ENCODE measurements around the gene ENOX1. TPM values are rescaled to one million over a fixed set of nuclear protein-coding genes. Genes with fewer than 3 reads are reported as not detected.

ENOX1 gene
- total and polyA plus RNA-seq, 2 of the 8 experiments (the other 6 are each of a cell fraction or from before 2014, with no cell fraction given), result 0.23 to 0.37 TPM

DNA sequence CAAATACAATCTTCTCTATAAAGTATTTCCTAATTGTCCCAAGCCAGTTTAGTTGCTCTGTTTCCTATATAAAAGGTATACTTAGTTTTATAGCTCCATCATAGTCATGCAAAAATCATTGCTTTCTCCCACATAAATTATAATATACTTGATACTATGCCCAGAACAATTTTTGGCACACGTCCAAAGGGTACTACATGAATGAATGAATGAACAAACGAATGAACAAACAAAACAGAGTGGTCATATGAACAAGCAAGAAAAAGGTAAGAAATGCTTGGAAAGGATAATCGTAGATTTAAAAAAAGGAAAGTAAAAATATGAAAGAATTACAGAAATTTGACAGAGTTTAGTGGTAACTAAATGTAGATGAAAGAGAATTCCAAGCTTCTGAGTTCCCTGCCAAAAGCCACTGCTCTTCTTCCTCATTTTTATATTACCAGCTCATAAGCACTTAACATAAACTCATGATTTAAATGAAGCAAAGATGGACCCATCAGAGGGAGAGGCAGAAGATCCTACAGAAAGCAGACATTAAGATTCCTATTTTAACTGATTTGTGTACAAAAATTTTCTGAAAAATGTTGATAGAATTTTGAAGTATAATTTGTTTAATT is 123.2 kb downstream of the ENOX1 start (continued):
- TF ChIP-seq, protein P1, sequence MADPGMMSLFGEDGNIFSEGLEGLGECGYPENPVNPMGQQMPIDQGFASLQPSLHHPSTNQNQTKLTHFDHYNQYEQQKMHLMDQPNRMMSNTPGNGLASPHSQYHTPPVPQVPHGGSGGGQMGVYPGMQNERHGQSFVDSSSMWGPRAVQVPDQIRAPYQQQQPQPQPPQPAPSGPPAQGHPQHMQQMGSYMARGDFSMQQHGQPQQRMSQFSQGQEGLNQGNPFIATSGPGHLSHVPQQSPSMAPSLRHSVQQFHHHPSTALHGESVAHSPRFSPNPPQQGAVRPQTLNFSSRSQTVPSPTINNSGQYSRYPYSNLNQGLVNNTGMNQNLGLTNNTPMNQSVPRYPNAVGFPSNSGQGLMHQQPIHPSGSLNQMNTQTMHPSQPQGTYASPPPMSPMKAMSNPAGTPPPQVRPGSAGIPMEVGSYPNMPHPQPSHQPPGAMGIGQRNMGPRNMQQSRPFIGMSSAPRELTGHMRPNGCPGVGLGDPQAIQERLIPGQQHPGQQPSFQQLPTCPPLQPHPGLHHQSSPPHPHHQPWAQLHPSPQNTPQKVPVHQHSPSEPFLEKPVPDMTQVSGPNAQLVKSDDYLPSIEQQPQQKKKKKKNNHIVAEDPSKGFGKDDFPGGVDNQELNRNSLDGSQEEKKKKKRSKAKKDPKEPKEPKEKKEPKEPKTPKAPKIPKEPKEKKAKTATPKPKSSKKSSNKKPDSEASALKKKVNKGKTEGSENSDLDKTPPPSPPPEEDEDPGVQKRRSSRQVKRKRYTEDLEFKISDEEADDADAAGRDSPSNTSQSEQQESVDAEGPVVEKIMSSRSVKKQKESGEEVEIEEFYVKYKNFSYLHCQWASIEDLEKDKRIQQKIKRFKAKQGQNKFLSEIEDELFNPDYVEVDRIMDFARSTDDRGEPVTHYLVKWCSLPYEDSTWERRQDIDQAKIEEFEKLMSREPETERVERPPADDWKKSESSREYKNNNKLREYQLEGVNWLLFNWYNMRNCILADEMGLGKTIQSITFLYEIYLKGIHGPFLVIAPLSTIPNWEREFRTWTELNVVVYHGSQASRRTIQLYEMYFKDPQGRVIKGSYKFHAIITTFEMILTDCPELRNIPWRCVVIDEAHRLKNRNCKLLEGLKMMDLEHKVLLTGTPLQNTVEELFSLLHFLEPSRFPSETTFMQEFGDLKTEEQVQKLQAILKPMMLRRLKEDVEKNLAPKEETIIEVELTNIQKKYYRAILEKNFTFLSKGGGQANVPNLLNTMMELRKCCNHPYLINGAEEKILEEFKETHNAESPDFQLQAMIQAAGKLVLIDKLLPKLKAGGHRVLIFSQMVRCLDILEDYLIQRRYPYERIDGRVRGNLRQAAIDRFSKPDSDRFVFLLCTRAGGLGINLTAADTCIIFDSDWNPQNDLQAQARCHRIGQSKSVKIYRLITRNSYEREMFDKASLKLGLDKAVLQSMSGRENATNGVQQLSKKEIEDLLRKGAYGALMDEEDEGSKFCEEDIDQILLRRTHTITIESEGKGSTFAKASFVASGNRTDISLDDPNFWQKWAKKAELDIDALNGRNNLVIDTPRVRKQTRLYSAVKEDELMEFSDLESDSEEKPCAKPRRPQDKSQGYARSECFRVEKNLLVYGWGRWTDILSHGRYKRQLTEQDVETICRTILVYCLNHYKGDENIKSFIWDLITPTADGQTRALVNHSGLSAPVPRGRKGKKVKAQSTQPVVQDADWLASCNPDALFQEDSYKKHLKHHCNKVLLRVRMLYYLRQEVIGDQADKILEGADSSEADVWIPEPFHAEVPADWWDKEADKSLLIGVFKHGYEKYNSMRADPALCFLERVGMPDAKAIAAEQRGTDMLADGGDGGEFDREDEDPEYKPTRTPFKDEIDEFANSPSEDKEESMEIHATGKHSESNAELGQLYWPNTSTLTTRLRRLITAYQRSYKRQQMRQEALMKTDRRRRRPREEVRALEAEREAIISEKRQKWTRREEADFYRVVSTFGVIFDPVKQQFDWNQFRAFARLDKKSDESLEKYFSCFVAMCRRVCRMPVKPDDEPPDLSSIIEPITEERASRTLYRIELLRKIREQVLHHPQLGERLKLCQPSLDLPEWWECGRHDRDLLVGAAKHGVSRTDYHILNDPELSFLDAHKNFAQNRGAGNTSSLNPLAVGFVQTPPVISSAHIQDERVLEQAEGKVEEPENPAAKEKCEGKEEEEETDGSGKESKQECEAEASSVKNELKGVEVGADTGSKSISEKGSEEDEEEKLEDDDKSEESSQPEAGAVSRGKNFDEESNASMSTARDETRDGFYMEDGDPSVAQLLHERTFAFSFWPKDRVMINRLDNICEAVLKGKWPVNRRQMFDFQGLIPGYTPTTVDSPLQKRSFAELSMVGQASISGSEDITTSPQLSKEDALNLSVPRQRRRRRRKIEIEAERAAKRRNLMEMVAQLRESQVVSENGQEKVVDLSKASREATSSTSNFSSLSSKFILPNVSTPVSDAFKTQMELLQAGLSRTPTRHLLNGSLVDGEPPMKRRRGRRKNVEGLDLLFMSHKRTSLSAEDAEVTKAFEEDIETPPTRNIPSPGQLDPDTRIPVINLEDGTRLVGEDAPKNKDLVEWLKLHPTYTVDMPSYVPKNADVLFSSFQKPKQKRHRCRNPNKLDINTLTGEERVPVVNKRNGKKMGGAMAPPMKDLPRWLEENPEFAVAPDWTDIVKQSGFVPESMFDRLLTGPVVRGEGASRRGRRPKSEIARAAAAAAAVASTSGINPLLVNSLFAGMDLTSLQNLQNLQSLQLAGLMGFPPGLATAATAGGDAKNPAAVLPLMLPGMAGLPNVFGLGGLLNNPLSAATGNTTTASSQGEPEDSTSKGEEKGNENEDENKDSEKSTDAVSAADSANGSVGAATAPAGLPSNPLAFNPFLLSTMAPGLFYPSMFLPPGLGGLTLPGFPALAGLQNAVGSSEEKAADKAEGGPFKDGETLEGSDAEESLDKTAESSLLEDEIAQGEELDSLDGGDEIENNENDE (IDR thresholded peaks at IDR 0.05; ENCODE audit: insufficient replicate concordance, low read length), result no peak
- TF ChIP-seq SAP30 (IDR thresholded peaks at IDR 0.05; ENCODE audit: insufficient read depth, insufficient replicate concordance, low read length), result no peak
- TF ChIP-seq RBBP5 (IDR thresholded peaks at IDR 0.05; ENCODE audit: borderline replicate concordance, low read depth, low read length), result no peak

Data from H1 (cell line).